MCF 10A (cell line): ENCODE data around the gene BCL11A. TPM values are rescaled to one million over a fixed set of nuclear protein-coding genes. Genes with fewer than 3 reads are reported as not detected.

Source experiments
- BruUV-seq: library from RNA; stranded (reverse); fragments of 400-500 nt; replicated peaks from 2 replicates; lab custom pipeline; 2021; lab: Mats Ljungman, UMichigan
- CTCF ChIA-PET: fragments of 300-600 bp; sonication (Branson Sonifier 250); formaldehyde crosslinking; extraction: SDS; loops from one replicate; lab custom pipeline; 2021; ENCODE audit warnings: antibody characterized with exemption, inconsistent platforms; lab: Yijun Ruan, JAX
- POLR2A ChIA-PET: fragments of 300-600, 350-650 bp; sonication (Branson Sonifier 250); formaldehyde crosslinking; extraction: SDS; loops from one replicate; lab custom pipeline; 2020; ENCODE audit warnings: antibody characterized with exemption, inconsistent platforms; lab: Yijun Ruan, JAX
- DNase-seq: peaks from one replicate; pipeline ENCODE4 v3.0.0-alpha.2; 2018; ENCODE audit not compliant: unreplicated experiment
- H3K27ac Mint-ChIP-seq: one replicate; pipeline ENCODE4 v1.8.0; 2022; ENCODE audit warnings: mild to moderate bottlenecking, low read depth, mixed read lengths; ENCODE audit not compliant: unreplicated experiment
- H3K27me3 Mint-ChIP-seq: one replicate; pipeline ENCODE4 v1.8.0; 2022; ENCODE audit warnings: mixed read lengths; ENCODE audit not compliant: insufficient read depth, unreplicated experiment
- H3K36me3 Mint-ChIP-seq: one replicate; pipeline ENCODE4 v1.8.0; 2022; ENCODE audit warnings: mild to moderate bottlenecking, moderate library complexity, mixed read lengths; ENCODE audit not compliant: insufficient read depth, unreplicated experiment
- H3K4me1 Mint-ChIP-seq: one replicate; pipeline ENCODE4 v1.8.0; 2022; ENCODE audit warnings: mixed read lengths; ENCODE audit not compliant: insufficient read depth, unreplicated experiment
- H3K4me3 Mint-ChIP-seq: one replicate; pipeline ENCODE4 v1.8.0; 2022; ENCODE audit warnings: mild to moderate bottlenecking, moderate library complexity, mixed read lengths; ENCODE audit not compliant: unreplicated experiment
- H3K9me3 Mint-ChIP-seq: one replicate; pipeline ENCODE4 v1.8.0; 2022; ENCODE audit warnings: mixed read lengths; ENCODE audit not compliant: unreplicated experiment
- CTCF ChIP-seq: fragments of 200-600 bp; IDR thresholded peaks from one replicate; pipeline ENCODE4 v1.8.0; 2022; ENCODE audit warnings: antibody characterized with exemption, mild to moderate bottlenecking; ENCODE audit not compliant: unreplicated experiment
- intact Hi-C: fragments of 100-400 bp; cut with micrococcal nuclease; formaldehyde crosslinking; loops from 2 replicates; pipeline ENCODE4 v1.14.1; 2022
- total RNA-seq: library from RNA; stranded (reverse); gene quantifications from 2 replicates; pipeline ENCODE4 v1.2.3, GENCODE V29; 2022

Gene BCL11A
- total RNA-seq, 1 experiment from 2014 or later: 5.3 TPM

DNA sequence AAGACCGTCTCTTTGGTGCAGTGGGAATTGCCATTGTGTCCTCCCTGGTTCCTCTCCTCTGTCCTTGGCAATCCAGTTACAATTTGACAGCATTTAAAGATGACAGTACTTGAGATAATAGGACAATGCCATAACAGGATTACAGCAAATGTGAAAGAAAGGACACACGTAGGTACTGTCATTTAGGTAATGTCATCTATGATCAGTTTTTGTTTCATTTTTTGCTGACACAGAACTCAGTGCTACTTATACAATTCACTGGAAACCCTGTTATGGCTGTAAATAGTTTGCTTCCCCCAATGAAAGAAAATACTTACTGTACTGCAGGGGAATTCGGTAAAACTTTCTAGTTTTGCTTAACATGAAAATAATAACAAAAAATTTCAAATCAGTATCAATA is 65.2 kb downstream of the BCL11A start:
- no peaks in the 10 kb centered on the region for H3K4me1 Mint-ChIP-seq
- H3K27me3 Mint-ChIP-seq: no peaks in the 10 kb centered on the region
- CTCF ChIA-PET: no interaction called here

DNA sequence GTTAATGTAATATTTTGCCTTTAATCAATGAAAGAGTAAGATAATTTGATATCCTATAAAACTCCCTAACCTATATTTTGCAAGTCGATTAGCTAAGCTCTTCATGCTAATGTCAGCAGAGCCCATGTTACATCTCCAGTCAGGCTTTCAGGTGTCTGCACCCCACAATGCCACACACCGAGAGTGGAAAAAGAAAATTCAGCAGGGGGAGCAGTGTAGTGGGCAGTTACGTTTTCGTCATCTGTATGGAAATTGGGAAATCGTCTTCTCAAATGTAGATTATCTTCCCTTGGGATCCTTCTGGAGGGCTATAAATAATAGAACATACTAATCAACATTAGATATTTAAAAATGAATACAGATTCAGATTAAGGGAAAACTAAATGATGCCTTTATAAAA is 66.3 kb downstream of the BCL11A start:
- Mint-ChIP-seq H3K4me3 (no peak overlapping the region), H3K27ac (no peak overlapping the region), H3K9me3 (no peaks in the 10 kb centered on the region), H3K36me3 (peaks cover 8% of the 10 kb centered on the region), H3K4me1 (no peaks in the 10 kb centered on the region), H3K27me3 (no peaks in the 10 kb centered on the region)
- POLR2A ChIA-PET: no interaction called here
- intact Hi-C loops: no loop called here
- DNase-seq: no peak
- CTCF ChIA-PET: no interaction called here
- BruUV-seq: no TSS peak
- TF ChIP-seq CTCF: no peak

More for the DNA sequence above, 65.2 kb downstream of the BCL11A start:
- intact Hi-C loops: no loop called here
- H3K27ac Mint-ChIP-seq: no peak overlapping the region
- H3K36me3 Mint-ChIP-seq: peaks cover 6% of the 10 kb centered on the region
- DNase-seq: no peak
- no peak for TF ChIP-seq CTCF
- H3K4me3 Mint-ChIP-seq: no peak overlapping the region
- POLR2A ChIA-PET: no interaction called here
- BruUV-seq: no TSS peak
- H3K9me3 Mint-ChIP-seq: no peaks in the 10 kb centered on the region

GRCh38 chr2:60486551-60486950 is 66.9 kb downstream of the BCL11A start:
- no peaks in the 10 kb centered on the region for H3K9me3 Mint-ChIP-seq

DNA sequence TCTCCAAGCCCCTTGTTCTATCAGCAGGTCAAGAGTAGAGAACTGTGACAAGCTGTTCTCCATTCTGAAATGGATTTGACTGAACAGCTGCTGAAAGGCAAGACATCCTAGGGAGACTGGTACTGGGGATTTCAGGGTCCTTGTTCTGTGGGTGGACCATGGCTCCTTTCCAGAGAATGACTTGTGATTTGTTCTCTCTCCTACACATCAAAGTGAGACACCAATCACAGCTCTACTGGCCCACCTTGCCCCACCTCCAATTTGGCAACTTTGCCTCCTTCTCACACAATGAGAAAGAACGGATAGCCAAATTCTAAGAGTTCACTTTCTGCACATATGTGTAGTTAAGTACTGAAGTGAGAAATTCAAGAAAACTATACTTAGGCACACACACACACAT is 67.4 kb downstream of the BCL11A start:
- no peak overlapping the region for H3K27ac Mint-ChIP-seq

More at GRCh38 chr2:60486551-60486950, 66.9 kb downstream of the BCL11A start:
- no TSS peak for BruUV-seq
- intact Hi-C loops: no loop called here
- H3K4me1 Mint-ChIP-seq: no peaks in the 10 kb centered on the region
- no peak for DNase-seq
- no peak for TF ChIP-seq CTCF
- no peak overlapping the region for H3K27ac Mint-ChIP-seq
- H3K4me3 Mint-ChIP-seq: no peak overlapping the region
- peaks cover 12% of the 10 kb centered on the region for H3K36me3 Mint-ChIP-seq
- H3K27me3 Mint-ChIP-seq: no peaks in the 10 kb centered on the region
- ChIA-PET CTCF (interaction anchor here (0.8 kb wide), 1 partner anchor 17 kb away, joined by 3 read pairs; no protein-coding TSS in a partner anchor), POLR2A (no interaction called here)

More for the DNA sequence above, 67.4 kb downstream of the BCL11A start:
- ChIA-PET POLR2A (no interaction called here), CTCF (interaction anchor here (0.8 to 1.1 kb wide), 2 partner anchors 17 to 189 kb away, joined by 3 to 4 read pairs; no protein-coding TSS in a partner anchor)
- no peaks in the 10 kb centered on the region for H3K4me1 Mint-ChIP-seq
- no peak for DNase-seq
- BruUV-seq: no TSS peak
- H3K4me3 Mint-ChIP-seq: no peak overlapping the region
- no peak for TF ChIP-seq CTCF
- intact Hi-C loops: no loop called here
- H3K27me3 Mint-ChIP-seq: no peaks in the 10 kb centered on the region
- peaks cover 12% of the 10 kb centered on the region for H3K36me3 Mint-ChIP-seq
- H3K9me3 Mint-ChIP-seq: no peaks in the 10 kb centered on the region
